ENCODE data around the gene CENPO.

DNA sequence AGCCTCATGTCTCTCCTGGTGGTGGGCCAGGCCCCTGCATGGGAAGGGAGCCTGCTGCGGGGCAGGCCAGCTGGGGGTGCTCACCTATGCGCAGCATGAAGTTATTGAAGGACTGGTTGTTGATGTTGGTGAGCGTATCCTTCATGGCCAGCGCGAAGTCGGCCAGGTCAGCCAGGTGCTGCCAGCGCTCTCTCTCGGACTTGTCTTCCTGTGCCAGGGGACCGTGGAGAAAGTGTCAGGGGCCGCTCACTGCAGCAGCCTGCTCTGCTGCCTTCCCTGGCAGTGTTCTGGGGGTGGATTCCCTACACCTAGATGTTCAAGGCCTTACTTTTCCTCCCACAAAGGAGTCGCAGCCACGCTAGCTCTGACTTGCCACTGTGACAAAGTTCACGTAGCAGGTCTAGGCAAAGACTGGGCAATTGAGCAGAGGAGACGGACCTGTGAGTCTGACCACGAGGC lies 28.2 kb downstream of the CENPO start:
- TF ChIP-seq, protein P1, sequence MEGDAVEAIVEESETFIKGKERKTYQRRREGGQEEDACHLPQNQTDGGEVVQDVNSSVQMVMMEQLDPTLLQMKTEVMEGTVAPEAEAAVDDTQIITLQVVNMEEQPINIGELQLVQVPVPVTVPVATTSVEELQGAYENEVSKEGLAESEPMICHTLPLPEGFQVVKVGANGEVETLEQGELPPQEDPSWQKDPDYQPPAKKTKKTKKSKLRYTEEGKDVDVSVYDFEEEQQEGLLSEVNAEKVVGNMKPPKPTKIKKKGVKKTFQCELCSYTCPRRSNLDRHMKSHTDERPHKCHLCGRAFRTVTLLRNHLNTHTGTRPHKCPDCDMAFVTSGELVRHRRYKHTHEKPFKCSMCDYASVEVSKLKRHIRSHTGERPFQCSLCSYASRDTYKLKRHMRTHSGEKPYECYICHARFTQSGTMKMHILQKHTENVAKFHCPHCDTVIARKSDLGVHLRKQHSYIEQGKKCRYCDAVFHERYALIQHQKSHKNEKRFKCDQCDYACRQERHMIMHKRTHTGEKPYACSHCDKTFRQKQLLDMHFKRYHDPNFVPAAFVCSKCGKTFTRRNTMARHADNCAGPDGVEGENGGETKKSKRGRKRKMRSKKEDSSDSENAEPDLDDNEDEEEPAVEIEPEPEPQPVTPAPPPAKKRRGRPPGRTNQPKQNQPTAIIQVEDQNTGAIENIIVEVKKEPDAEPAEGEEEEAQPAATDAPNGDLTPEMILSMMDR (IDR thresholded peaks at IDR 0.05), result no peak
- no peak for TF ChIP-seq POLR2A (IDR thresholded peaks at IDR 0.05)
